HepG2 (cell line): Measurements from ENCODE around the gene NPHP1. TPM values are rescaled to one million over a fixed set of nuclear protein-coding genes. Genes with fewer than 3 reads are reported as not detected.
"Not testable (repeated sequence)": the region's sequence is repeated elsewhere in the genome, so short reads cannot be mapped to it uniquely, and the experiment has no call there.

ENCODE experiments used
- ATAC-seq: fragments of 200-7000 bp; cut with Tn5 transposase; 3 replicates; pipeline ENCODE4 v1.9.1; 2020; ENCODE audit warnings: mild to moderate bottlenecking, moderate library complexity
- BruUV-seq: library from RNA; stranded (reverse); fragments of 400-500 nt; replicated peaks from 2 replicates; lab custom pipeline; 2021; lab: Mats Ljungman, UMichigan
- CTCF ChIA-PET: fragments of 300-600 bp; formaldehyde crosslinking; extraction: SDS; loops from one replicate; lab custom pipeline; 2021; ENCODE audit warnings: low total read pairs, inconsistent platforms, low intra/inter-chr PET ratio; lab: Yijun Ruan, JAX
- POLR2A ChIA-PET: fragments of 350-600 bp; sonication (Branson Sonifier 250); formaldehyde crosslinking; loops from one replicate; lab custom pipeline; 2020; ENCODE audit warnings: antibody characterized with exemption, inconsistent platforms; lab: Yijun Ruan, JAX
- DNase-seq: peaks from one replicate; pipeline ENCODE4 v3.0.0-alpha.2; 2015; ENCODE audit warnings: low spot score
- FAIRE-seq: peaks from 3 replicates; lab custom pipeline; 2011; peaks lifted over from hg19 to GRCh38; lab: Jason Lieb, UNC
- H2AFZ ChIP-seq: one replicate; pipeline ENCODE4 v1.6.1; 2011; ENCODE audit warnings: low read length, inconsistent platforms
- H3K27ac ChIP-seq: fragments of 300-600 bp; 3 replicates; pipeline ENCODE4 v1.8.0; 2011; ENCODE audit warnings: mixed run types, mild to moderate bottlenecking, mixed read lengths, low read length, inconsistent platforms; ENCODE audit not compliant: insufficient read depth; ENCODE audit errors: extremely low read length
- H3K27me3 ChIP-seq, 2 experiments: fragments of 200-600 bp in 1 of 2; 2 replicates in 1 of 2; 3 replicates in 1 of 2; pipeline versions ENCODE4 v1.6.0 to v1.8.0; 2011; ENCODE audit warnings: low read length in 2 of 2, mild to moderate bottlenecking in 2 of 2, moderate library complexity in 2 of 2, inconsistent platforms in 1 of 2; ENCODE audit not compliant: insufficient read depth in 2 of 2, control insufficient read depth in 1 of 2
- H3K36me3 ChIP-seq, 2 experiments: fragments of 200-600 bp in 1 of 2; replicated peaks in 1 of 2; 2 replicates in 1 of 2; 3 replicates in 1 of 2; pipeline versions ENCODE4 v1.5.1 to v1.8.0; 2011; ENCODE audit warnings: low read length in 2 of 2, inconsistent platforms in 1 of 2; ENCODE audit not compliant: insufficient read depth in 2 of 2, control insufficient read depth in 1 of 2
- H3K4me1 ChIP-seq: 2 replicates; pipeline ENCODE4 v1.5.1; 2012; ENCODE audit warnings: low read length, inconsistent platforms; ENCODE audit not compliant: insufficient read depth
- H3K4me2 ChIP-seq: 2 replicates; pipeline ENCODE4 v1.6.0; 2011; ENCODE audit warnings: low read depth, low read length, inconsistent platforms
- H3K4me3 ChIP-seq, 3 experiments: fragments of 200-600 bp in 1 of 3; sonication (generic), shearing (Covaris generic) in 1 of 3; replicated peaks in 1 of 3; 2 replicates each; pipeline ENCODE4 v1.5.1; 2011 to 2016; ENCODE audit warnings: low read length in 3 of 3, inconsistent platforms in 2 of 3, low read depth in 2 of 3, mild to moderate bottlenecking in 2 of 3, control low read depth in 1 of 3, mixed read lengths in 1 of 3; ENCODE audit not compliant: insufficient read depth in 1 of 3
- H3K79me2 ChIP-seq: one replicate; pipeline ENCODE4 v1.6.1; 2011; ENCODE audit warnings: low read length, inconsistent platforms; ENCODE audit not compliant: insufficient read depth
- H3K9ac ChIP-seq: 2 replicates; pipeline ENCODE4 v1.6.0; 2011; ENCODE audit warnings: mild to moderate bottlenecking, low read depth, low read length, inconsistent platforms; ENCODE audit not compliant: insufficient read depth
- H3K9me3 ChIP-seq: 2 replicates; pipeline ENCODE4 v1.5.1; 2012; ENCODE audit warnings: mild to moderate bottlenecking, low read length
- H4K20me1 ChIP-seq: 2 replicates; pipeline ENCODE4 v1.6.0; 2011; ENCODE audit warnings: inconsistent platforms, mild to moderate bottlenecking, low read length, moderate library complexity; ENCODE audit not compliant: insufficient read depth
- ARID5B ChIP-seq: IDR thresholded peaks from 2 replicates; pipeline ENCODE4 v1.4.0; 2020; ENCODE audit warnings: mild to moderate bottlenecking, missing genetic modification reagents
- DDIT3 ChIP-seq: sonication (generic); formaldehyde crosslinking; IDR thresholded peaks from 2 replicates; pipeline ENCODE4 v1.4.0; 2020; ENCODE audit warnings: mild to moderate bottlenecking, missing genetic modification reagents
- ELF3 ChIP-seq: IDR thresholded peaks from 2 replicates; pipeline ENCODE4 v1.6.1; 2016; ENCODE audit warnings: missing genetic modification reagents, missing compliant biosample characterization
- GZF1 ChIP-seq: sonication (generic); formaldehyde crosslinking; IDR thresholded peaks from 2 replicates; pipeline ENCODE4 v1.5.1; 2020; ENCODE audit warnings: mild to moderate bottlenecking, missing genetic modification reagents
- SOX13 ChIP-seq, 3 experiments: fragments of 450-650 bp in 1 of 3; sonication (generic) in 1 of 3; formaldehyde crosslinking in 1 of 3; IDR thresholded peaks in 2 of 3; conservative IDR thresholded peaks in 1 of 3; 2 replicates each; pipeline versions ENCODE4 v1.5.0 to v1.6.1; 2016 to 2020; ENCODE audit warnings: antibody characterized with exemption in 1 of 3, mild to moderate bottlenecking in 1 of 3, missing compliant biosample characterization in 1 of 3, missing genetic modification reagents in 1 of 3, moderate library complexity in 1 of 3
- TBX2 ChIP-seq: sonication (generic); formaldehyde crosslinking; IDR thresholded peaks from 2 replicates; pipeline ENCODE4 v1.5.0; 2020; ENCODE audit warnings: missing genetic modification reagents, mild to moderate bottlenecking, borderline replicate concordance
- TEAD3 ChIP-seq: optimal IDR thresholded peaks from 2 replicates; pipeline ENCODE3; 2016; ENCODE audit warnings: borderline replicate concordance
- ZFP36L1 ChIP-seq: sonication (generic); formaldehyde crosslinking; IDR thresholded peaks from 2 replicates; pipeline ENCODE4 v1.8.0; 2022; ENCODE audit warnings: mild to moderate bottlenecking, missing genetic modification reagents, moderate library complexity
- ZFP62 ChIP-seq: sonication (generic); formaldehyde crosslinking; IDR thresholded peaks from 2 replicates; pipeline ENCODE4 v1.4.0; 2020; ENCODE audit warnings: missing genetic modification reagents
- ZNF589 ChIP-seq: sonication (generic); formaldehyde crosslinking; conservative IDR thresholded peaks from 2 replicates; pipeline ENCODE4 v1.8.0; 2022; ENCODE audit warnings: mild to moderate bottlenecking, moderate library complexity, missing genetic modification reagents
- ZNF883 ChIP-seq: sonication (generic); formaldehyde crosslinking; IDR thresholded peaks from 2 replicates; pipeline ENCODE4 v1.5.1; 2020; ENCODE audit warnings: mild to moderate bottlenecking, missing genetic modification reagents; ENCODE audit errors: not compliant biosample characterization
- WGBS: methylation state at CpG from one replicate; pipeline ENCODE4 v1.1.6; 2017; ENCODE audit warnings: low lambda C conversion rate; 5-methylcytosine and 5-hydroxymethylcytosine counted together
- in situ Hi-C: cut with HindIII; loops from 2 replicates; pipeline ENCODE4 v1.10.0; 2017; ENCODE audit warnings: low pct_unique_long_range_greater_than_20kb; ENCODE audit not compliant: extremely low pct_ligation_motif_present
- intact Hi-C: fragments of 100-400 bp; cut with micrococcal nuclease; formaldehyde crosslinking; loops from one replicate; pipeline ENCODE4 v1.10.0; 2022; ENCODE audit not compliant: unreplicated experiment
- polyA plus RNA-seq, 8 experiments: library from polyadenylated mRNA; depleted of rRNA in 3 of 8; stranded (reverse) in 7 of 8; unstranded in 1 of 8; fragments of >200 nt; fragmentation: Illumina TruSeq in 4 of 8; extraction: Trizol in 4 of 8; gene quantifications; 2 replicates each; pipeline versions ENCODE4 v1.2.1 to v1.2.3, GENCODE V29; 2011 to 2016; ENCODE audit warnings: low read depth in 4 of 8, missing spikeins in 1 of 8, mixed read lengths in 1 of 8; ENCODE audit not compliant: insufficient read depth in 1 of 8
- total RNA-seq, 5 experiments: library from RNA; depleted of rRNA; stranded (reverse); fragments of >200 nt; fragmentation: Illumina TruSeq; extraction: Trizol; gene quantifications; 2 replicates each; pipeline ENCODE4 v1.2.3, GENCODE V29; 2016; ENCODE audit warnings: low read depth in 1 of 5

Gene NPHP1
- total and polyA plus RNA-seq, 2 of the 13 experiments (the other 11 are each of a cell fraction or from before 2014, with no cell fraction given), result 2.7 to 4.8 TPM

- TF ChIP-seq TEAD3 (CRISPR knock-in tag), result peak; percentile 48
- TF ChIP-seq ZFP62 (CRISPR knock-in tag), result no peak
- no peak for TF ChIP-seq ZNF883 (CRISPR knock-in tag)
- TF ChIP-seq DDIT3 (CRISPR knock-in tag), result no peak
- TF ChIP-seq SOX13 (IDR thresholded peaks at IDR 0.05), result no peak
- no peak for TF ChIP-seq SOX13 (CRISPR knock-in tag; conservative IDR thresholded peaks at IDR 0.05 in 1 of 2, IDR thresholded peaks at IDR 0.05 in 1 of 2)
- TF ChIP-seq ZNF589 (CRISPR knock-in tag), result no peak
- no peak for TF ChIP-seq ZFP36L1 (CRISPR knock-in tag)
- peak; percentile 42; the same call in 1 of the 2 replicates for TF ChIP-seq ELF3 (CRISPR knock-in tag)
- peak; percentile 26; the same call in 1 of the 2 replicates for TF ChIP-seq ARID5B (CRISPR knock-in tag)
- no peak for TF ChIP-seq GZF1
- no peak for TF ChIP-seq TBX2 (CRISPR knock-in tag)
Measured at GRCh38 chr2:110157153-110157793, 47.5 kb downstream of the NPHP1 start (continued).

GRCh38 chr2:110154828-110155227 lies 50.0 kb downstream of the NPHP1 start:
- H3K4me1 ChIP-seq, H2AFZ ChIP-seq, ATAC-seq, POLR2A ChIA-PET, H3K27me3 ChIP-seq, DNase-seq, H3K79me2 ChIP-seq, H3K4me3 ChIP-seq, FAIRE-seq, intact Hi-C loops, H3K27ac ChIP-seq, H3K4me2 ChIP-seq, H4K20me1 ChIP-seq, BruUV-seq, H3K9ac ChIP-seq, in situ Hi-C loops, H3K36me3 ChIP-seq: not testable (repeated sequence)
- H3K9me3 ChIP-seq, result peaks cover 23% of the 10 kb centered on the region
- WGBS, result 94% methylated on average over 4 of the region's 4 CpGs
- CTCF ChIA-PET, result interaction anchor here (1.1 kb wide), 1 partner anchor 10 kb away, joined by 3 read pairs; no protein-coding TSS in a partner anchor

- BruUV-seq, intact Hi-C loops, H3K4me2 ChIP-seq, CTCF ChIA-PET, H4K20me1 ChIP-seq, H3K79me2 ChIP-seq, FAIRE-seq, H3K27me3 ChIP-seq, ATAC-seq, H3K4me3 ChIP-seq, H3K9ac ChIP-seq, POLR2A ChIA-PET, H2AFZ ChIP-seq, H3K36me3 ChIP-seq, in situ Hi-C loops, H3K4me1 ChIP-seq, DNase-seq, H3K27ac ChIP-seq: not testable (repeated sequence)
- 68% methylated on average over 2 of the region's 2 CpGs for WGBS
- H3K9me3 ChIP-seq, result peaks cover 23% of the 10 kb centered on the region
Measured at GRCh38 chr2:110154188-110154587, 50.6 kb downstream of the NPHP1 start.
